ENCODE results near the gene NT5C3B.
"Not testable (repeated sequence)": the region's sequence is repeated elsewhere in the genome, so short reads cannot be mapped to it uniquely, and the experiment has no call there.

Gene NT5C3B

DNA sequence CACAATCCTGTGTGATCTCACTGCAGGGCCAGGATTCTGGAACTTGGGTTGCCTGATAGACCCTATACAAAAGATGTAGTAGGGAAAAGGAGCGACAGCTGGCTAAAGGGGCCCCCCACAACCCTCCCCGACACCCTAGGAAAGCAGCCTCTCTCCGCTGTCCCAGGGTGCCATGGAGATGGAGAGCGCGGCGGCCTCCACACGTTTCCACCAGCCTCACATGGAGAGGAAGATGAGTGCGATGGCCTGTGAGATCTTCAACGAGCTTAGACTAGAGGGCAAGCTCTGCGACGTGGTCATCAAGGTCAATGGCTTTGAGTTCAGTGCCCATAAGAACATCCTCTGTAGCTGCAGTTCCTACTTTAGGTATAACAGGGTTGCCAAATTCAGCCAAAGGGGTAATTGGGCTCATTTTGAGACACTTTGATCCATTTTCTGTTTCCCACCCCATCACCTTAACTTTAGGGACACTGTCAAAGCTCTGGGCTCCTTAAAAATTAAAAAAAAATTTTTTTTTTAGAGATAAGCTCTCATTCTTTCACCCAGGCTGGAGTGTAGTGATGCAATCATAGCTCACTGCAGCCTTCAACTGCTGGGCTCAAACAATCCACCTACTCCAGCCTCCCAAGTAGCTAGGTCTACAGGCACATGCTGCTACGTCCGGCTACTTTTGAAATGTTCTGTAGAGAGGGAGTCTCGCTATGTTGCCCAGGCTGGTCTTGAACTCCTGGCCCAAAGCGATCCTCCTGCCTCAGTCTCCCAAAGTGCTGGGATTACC, 1.9 kb upstream of the NT5C3B start, which contains the start of gene KLHL10:
Gene KLHL10, plus strand, starts transcription at position 65 of the 778 bp plus-strand sequence. Its CDS starts 108 bp downstream, at position 173.
- DNase-seq = no peak

DNA sequence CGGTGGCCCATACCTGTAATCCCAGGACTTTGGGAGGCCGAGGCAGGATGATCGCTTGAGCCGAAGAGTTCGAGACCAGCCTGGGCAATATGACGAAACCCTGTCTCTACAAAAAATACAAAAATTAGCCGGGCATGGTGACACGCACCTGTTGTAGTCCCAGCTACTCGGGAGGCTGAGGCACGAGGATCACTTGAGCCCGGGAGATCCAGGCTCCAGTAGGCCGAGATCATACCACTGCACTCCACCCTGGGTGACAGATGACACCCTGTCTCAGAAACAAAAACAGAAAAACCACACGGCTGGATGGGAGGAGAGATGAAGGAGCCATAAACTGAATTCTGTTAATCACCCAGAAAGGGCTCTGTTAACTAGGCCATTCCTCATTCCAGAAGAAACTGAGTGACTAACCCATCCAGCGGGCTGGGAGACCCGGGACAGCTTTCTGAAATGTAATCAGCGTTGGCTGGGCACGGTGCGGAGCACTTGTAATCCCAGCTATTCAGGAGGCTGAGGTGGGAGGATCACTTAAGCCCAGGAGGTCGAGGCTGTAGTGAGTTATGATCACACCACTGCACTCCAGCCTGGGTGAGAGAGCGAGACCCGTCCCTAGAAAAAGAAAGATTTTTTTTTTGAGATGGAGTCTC, 641 bp upstream of the NT5C3B start:
- DNase-seq = no peak

DNA sequence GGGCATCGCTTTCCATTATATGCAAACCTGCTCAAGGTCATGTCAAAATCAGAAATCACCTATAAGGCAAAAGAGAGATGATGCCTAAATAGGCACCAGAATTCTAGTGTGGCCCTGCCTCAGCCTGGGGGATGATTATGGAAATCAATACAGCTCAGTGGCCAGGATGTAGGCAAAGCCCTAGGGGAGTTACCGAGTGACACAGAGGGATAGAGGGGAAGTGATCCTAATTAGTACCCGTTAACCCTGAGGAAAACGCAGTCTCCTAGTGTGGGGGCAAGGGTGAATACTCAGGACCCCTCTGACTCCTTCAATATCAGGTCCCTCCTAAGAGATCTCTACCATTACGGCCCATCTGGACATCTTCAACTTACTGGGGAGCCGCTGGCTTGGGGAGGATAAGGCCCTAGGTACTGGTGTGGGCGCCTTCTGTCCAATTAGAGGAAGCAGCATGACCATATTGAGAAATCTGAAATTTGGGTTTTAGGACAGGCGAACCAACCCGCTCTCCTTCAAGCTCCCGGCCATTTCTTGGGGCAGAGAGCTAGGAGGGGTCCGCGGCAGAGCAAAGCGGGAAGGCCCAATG, 725 bp downstream of the NT5C3B start:
- no peak for DNase-seq

DNA sequence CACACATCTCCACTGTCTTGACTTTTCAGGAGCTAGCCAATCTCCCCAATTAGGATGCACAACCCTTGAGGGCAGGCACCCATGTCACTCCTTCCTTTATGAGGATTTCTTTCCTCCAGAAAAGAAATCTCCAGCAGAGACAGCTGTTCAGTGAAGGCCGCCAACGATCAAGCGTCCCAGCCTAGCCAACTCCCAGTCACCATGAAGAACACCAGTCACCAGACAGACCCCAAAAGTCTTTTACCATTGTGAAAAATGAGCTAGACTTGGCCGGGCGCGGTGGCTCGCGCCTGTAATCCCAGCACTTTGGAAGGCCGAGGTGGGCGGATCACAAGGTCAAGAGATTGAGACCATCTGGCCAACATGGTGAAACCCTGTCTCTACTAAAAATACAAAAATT, 6.1 kb downstream of the NT5C3B start:
- not testable (repeated sequence) for DNase-seq

DNA sequence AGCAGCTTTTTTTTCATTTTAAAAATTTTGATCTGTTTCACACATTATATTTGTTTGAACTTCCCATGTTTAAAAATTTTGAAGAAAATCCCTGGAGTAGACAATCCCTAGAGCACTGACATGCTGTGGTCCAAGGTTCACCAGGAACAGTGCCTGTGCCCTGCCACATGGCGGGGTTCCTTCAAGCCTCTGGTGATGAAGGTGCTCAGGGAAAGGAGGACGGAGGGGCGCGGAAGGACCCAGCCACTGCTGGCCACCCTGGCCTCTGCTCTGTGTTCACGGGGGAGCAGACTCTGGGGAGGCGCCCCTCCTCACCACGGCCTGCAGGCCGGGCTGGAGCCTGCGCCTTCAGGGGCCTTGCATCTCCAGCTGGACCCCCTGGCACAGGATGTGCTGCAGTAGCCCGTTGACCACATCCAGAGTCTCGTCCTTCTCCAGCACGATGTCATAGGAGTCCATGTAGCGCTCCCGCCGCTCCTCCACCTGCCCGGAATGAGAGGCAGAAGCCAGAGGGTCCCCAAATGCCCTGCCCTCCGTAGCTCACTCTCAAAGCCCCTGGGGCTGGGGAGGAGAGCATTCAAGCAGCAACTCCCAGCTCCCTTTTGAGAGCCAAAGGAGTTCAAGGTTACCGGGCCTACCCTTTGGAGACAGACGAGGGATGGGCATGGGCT, 10.7 kb downstream of the NT5C3B start:
- DNase-seq = no peak

DNA sequence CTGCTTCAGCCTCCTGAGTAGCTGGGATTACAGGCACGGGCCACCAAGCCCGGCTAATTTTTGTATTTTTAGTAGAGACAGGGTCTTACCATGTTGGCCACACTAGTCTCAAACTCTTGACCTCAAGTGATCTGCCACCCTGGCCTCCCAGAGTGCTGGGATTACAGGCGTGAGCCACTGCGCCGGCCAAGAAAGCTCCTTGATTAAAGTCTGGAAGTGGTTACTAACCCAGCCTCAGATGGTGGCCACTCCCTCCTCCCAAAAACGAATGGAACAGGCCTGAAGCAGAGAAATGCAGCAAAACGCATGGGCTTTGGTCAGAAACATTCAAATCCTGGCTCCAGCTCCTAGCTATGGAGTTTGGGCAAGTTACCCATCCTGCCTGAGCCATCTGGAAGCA, 11.9 kb downstream of the NT5C3B start:
- DNase-seq = no peak

DNA sequence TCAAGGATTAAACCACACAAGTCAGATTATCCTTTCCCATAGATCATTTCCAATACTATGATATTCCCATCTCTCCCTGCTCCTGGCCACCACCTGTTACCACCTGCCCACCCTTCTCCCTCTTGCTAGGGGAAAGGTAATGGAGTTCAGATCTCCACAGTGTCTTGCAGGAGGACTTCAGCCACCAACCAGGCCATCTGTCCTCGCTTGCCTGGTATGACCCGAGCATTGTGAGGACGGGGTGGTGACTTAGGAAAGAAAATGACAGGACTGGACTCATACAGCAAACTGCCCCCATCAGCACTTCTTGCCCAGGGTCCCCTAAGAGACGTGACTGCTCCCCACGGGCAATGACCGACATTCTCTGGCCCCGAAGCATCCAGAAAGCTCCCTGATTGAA, 12.5 kb downstream of the NT5C3B start:
- DNase-seq = no peak

GRCh38 chr17:41823141-41823524, 12.9 kb downstream of the NT5C3B start:
- no peak for DNase-seq

DNA sequence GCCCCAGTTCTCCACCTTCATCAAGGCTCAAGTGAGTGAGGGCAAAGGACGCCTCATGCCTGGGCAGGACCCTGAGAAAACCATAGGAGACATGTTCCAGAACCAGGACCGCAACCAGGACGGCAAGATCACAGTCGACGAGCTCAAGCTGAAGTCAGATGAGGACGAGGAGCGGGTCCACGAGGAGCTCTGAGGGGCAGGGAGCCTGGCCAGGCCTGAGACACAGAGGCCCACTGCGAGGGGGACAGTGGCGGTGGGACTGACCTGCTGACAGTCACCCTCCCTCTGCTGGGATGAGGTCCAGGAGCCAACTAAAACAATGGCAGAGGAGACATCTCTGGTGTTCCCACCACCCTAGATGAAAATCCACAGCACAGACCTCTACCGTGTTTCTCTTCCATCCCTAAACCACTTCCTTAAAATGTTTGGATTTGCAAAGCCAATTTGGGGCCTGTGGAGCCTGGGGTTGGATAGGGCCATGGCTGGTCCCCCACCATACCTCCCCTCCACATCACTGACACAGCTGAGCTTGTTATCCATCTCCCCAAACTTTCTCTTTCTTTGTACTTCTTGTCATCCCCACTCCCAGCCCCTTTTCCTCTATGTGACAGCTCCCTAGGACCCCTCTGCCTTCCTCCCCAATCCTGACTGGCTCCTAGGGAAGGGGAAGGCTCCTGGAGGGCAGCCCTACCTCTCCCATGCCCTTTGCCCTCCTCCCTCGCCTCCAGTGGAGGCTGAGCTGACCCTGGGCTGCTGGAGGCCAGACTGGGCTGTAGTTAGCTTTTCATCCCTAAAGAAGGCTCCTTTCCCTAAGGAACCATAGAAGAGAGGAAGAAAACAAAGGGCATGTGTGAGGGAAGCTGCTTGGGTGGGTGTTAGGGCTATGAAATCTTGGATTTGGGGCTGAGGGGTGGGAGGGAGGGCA, 13.6 kb downstream of the NT5C3B start:
- DNase-seq = no peak

DNA sequence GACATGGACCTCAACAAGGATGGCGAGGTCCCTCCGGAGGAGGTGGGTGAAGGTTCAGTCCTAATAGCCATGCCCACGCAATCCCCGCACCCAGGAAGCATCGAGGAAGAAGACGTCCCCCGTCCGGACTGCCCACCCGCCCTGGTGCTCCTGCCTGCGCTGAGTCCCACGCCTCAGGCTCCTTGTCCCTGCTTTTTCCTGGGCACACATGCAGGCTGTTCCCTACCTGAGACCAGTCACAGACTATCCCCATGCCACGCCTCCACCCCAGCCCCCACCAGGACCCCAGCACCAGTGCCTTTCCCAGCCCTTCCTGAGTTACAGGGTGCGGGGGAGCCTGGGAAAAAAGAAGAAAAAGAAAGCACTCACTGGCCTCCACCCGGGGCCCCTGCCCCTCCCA, 14.3 kb downstream of the NT5C3B start:
- no peak for DNase-seq

GRCh38 chr17:41818024-41818423, 18.0 kb downstream of the NT5C3B start:
- DNase-seq = no peak

DNA sequence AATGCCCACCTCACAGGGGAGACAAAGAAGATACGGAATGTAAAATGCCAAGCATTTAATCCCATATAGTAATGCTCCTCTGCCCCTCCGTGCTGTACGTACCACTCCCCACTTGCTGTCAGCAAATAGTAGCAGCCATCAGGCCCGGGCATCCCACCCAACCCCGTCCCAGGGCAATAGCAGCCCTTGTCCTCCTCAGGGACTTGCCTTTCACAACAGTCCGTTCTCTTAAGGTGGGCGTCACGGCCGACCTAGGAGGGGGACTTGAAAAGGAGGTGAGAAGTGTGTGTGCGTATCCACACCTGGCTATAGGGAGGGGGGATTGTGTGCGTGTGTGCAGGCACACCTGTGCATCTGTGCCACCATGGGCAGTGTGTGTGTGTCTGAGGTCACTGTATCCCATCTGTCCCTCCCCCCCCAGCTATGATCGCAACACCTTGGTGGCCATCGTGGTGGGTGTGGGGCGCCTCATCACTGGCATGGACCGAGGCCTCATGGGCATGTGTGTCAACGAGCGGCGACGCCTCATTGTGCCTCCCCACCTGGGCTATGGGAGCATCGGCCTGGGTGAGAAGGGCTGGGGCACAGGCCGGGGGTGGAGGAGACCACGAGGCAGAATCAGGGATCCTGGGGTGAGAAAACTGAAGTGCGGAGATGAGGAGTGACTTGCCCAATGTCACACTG, 19.3 kb downstream of the NT5C3B start:
- no peak for DNase-seq

GRCh38 chr17:41814195-41814594, 21.8 kb downstream of the NT5C3B start:
- no peak for DNase-seq

DNA sequence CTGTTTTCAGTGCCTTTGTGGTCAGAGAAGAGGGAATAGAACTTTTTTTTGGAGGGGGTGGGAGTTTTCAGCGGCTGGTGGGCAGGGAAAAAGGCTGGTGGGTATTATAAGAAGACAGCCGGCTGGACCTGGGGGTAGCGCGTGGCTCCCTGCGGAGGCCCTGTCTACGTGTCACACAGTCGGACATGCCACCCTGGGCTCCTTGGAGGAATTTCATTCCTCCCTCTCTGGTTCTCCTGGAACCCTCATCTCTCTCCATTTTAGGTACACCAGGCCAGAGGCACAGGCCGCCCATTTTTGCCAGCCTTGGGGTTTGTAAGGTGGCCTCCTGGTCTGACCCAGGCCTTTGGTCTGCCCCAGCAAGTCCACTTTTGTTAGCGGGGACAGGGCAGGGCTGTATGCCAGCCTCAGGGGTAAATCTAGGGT, 22.3 kb downstream of the NT5C3B start:
- no peak for DNase-seq

DNA sequence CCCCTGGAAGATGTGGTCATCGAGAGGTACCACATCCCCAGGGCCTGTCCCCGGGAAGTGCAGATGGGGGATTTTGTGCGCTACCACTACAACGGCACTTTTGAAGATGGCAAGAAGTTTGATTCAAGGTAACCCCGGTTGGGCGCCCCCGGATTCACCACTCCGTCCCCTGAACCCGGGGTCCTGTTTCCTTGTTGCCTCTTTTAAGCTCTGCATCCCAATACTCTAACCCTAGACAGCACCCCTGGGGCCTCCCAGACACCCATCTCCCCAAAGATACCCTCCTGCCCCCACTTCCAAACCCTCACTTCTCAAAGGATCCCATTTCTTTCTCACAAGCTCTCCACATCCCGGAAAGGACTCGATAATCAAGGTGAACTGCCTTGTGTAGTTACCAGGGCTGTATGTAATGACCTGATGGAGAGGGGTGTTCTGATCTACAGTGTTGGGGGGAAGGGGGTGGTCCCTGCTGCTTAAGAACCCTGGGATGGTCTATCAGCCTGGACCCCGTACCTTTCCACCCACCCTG, 22.8 kb downstream of the NT5C3B start:
- DNase-seq = no peak

DNA sequence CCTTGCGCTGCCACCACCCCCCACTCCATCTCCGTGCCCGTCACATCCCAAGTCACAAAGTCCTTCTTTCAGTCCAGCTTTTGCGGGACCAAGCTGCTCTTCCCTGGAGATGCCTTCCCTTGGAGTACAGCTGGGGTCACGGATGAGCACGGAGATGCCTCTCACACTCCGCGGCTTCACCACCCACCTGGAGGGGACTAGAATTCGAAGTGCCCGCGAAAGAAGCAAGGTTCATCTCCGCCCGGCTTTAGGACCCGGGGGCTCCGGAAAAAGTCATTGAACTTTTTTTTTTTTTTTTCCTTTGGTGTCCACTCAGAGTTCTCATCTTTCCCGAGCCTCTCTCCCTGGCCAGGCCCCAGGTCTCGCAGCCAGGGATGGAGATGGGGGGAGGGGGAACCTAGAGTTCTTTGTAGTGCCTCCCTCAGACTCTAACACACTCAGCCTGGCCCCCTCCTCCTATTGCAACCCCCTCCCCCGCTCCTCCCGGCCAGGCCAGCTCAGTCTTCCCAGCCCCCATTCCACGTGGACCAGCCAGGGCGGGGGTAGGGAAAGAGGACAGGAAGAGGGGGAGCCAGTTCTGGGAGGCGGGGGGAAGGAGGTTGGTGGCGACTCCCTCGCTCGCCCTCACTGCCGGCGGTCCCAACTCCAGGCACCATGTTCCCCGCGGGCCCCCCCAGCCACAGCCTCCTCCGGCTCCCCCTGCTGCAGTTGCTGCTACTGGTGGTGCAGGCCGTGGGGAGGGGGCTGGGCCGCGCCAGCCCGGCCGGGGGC, 23.5 kb downstream of the NT5C3B start, which contains the start of gene FKBP10:
Gene FKBP10, plus strand, starts transcription at position 624 of the 771 bp plus-strand sequence. Its CDS starts 31 bp downstream, at position 655.
- no peak for DNase-seq

DNA sequence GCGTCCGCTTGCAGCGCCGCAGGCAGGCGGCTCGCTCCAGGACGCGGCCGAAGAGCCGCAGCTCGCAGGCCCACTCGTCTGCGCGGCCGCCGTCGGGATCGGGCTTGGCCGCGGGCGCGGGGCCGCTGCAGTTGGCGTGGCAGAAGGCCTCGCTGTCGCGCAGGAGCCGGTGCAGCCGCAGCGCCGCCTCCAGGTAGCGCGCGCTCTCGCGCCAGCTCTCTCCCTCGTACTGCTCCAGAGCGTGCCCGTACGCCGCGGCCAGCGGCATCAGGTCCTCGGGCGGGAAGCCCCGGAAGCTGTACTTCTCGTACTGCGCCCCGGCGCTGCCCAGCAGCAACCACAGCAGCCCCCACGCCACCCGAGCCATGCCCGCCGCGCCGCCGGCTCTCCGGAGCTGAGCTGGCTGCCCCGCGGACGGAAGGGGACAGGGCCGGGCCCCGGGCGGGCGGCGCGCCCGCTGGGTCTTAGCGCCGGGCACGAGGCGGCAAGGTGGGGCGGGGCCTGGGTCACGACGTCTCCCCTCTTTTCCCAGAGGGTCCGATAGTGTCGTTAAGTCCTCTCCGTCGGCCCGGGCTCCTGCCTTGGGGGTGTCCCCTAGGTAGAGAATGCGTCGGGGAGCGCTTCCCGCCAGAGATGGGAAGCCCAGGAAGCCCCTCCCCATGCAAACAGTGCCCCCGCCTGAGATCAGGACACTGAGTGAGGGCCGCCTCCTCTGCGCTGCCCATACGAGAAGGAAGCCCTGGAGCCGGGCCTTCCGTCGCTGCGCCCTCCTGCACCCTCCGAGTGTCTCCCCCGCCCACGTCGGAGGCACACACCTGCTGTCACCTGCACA, 24.3 kb downstream of the NT5C3B start, which contains the start of gene P3H4:
Gene P3H4, minus strand, starts transcription at position 401 of the 832 bp plus-strand sequence. Its CDS starts 34 bp downstream, at position 367.
- peak; percentile 69 for DNase-seq

- DNase-seq = no peak
Measured at GRCh38 chr17:41810659-41811548, 25.1 kb downstream of the NT5C3B start.
